Esophagus (tissue), 2 donors: Measurements from ENCODE around the gene EML4. TPM values are rescaled to one million over a fixed set of nuclear protein-coding genes. Genes with fewer than 3 reads are reported as not detected.
A peak's percentile ranks its signal among the peaks of the same experiment; 100 is the strongest.

ENCODE experiments used
- H3K27ac ChIP-seq, 2 donors: one replicate each; pipeline ENCODE4 v1.5.1; 2013; ENCODE audit warnings: low read depth in 2 of 2, mild to moderate bottlenecking in 2 of 2, inconsistent platforms in 1 of 2, low read length in 1 of 2, moderate library complexity in 1 of 2
- H3K27me3 ChIP-seq, 2 donors: one replicate each; pipeline ENCODE4 v1.6.1; 2013; ENCODE audit warnings: low read length in 2 of 2, control low read depth in 1 of 2, mild to moderate bottlenecking in 1 of 2; ENCODE audit not compliant: insufficient read depth in 2 of 2, control insufficient read depth in 1 of 2
- H3K36me3 ChIP-seq, 2 donors: one replicate each; pipeline ENCODE4 v1.6.1; 2013; ENCODE audit warnings: low read length in 1 of 2; ENCODE audit not compliant: control insufficient read depth in 2 of 2, insufficient read depth in 2 of 2
- H3K4me1 ChIP-seq, 2 donors: one replicate each; pipeline ENCODE4 v1.6.1; 2013; ENCODE audit warnings: low read length in 1 of 2; ENCODE audit not compliant: control insufficient read depth in 2 of 2, insufficient read depth in 2 of 2
- H3K4me3 ChIP-seq, 2 donors: one replicate each; pipeline ENCODE4 v1.5.1; 2013; ENCODE audit warnings: low read length in 2 of 2, mild to moderate bottlenecking in 2 of 2, low read depth in 1 of 2, moderate library complexity in 1 of 2
- H3K9me3 ChIP-seq, 2 donors: one replicate each; pipeline ENCODE4 v1.6.1; 2013; ENCODE audit warnings: mild to moderate bottlenecking in 2 of 2, low read depth in 1 of 2, low read length in 1 of 2, moderate library complexity in 1 of 2; ENCODE audit not compliant: control insufficient read depth in 2 of 2, insufficient read depth in 1 of 2
- WGBS, 2 donors: extraction: QIAGEN DNeasy Blood & Tissue Kit; methylation state at CpG; one replicate each; pipeline ENCODE4 v1.1.7; 2013; 5-methylcytosine and 5-hydroxymethylcytosine counted together
- polyA plus RNA-seq, 2 donors: library from polyadenylated mRNA; stranded (reverse); fragments of 200-250 nt; gene quantifications; one replicate each; pipeline ENCODE4 v1.2.3, GENCODE V29; 2013
- donor health status: healthy with polysubstance abuse.
- donor health status: Bipolar disorder and iron deficiency.

Gene EML4
- polyA plus RNA-seq, 2 donors = 8.7 to 9.6 TPM

- no peak overlapping the region for H3K4me3 ChIP-seq
- H3K27me3 ChIP-seq = no peaks in the 10 kb centered on the region
- no peaks in the 10 kb centered on the region for H3K9me3 ChIP-seq
- WGBS, 2 donors = 81 to 86% methylated on average over 4 of the region's 4 CpGs
- H3K4me1 ChIP-seq = no peaks in the 10 kb centered on the region
- no peak overlapping the region for H3K27ac ChIP-seq
- H3K36me3 ChIP-seq = no peaks in the 10 kb centered on the region
Observed at GRCh38 chr2:42153944-42154581, 15.1 kb upstream of the EML4 start.

DNA sequence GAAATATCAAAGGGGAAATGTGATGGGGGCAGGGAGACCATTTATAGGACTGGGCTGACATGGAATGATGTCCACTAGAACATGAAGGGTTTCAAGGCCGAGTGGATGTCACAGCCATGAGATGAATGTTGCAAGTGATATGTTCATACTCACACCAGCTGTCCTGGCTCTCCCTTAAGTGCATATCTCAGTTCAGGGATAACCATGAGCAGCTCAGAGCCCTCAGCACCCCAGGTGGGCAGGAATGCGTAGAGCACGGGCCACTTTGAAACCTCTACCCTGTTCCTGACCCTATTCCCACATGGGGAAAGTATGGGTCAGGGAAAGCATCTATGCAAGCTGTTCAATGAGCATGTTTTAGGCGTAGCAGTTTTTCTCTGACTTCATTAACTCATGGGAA is 12.4 kb upstream of the EML4 start:
- H3K27me3 ChIP-seq = no peaks in the 10 kb centered on the region
- H3K4me1 ChIP-seq = peaks cover 0 to 2% of the 10 kb centered on the region in 2 donors
- no peak overlapping the region for H3K27ac ChIP-seq
- H3K36me3 ChIP-seq = no peaks in the 10 kb centered on the region
- H3K9me3 ChIP-seq = no peaks in the 10 kb centered on the region
- no peak overlapping the region for H3K4me3 ChIP-seq
- WGBS, 2 donors = 89 to 90% methylated on average over 4 of the region's 4 CpGs

- H3K4me3 ChIP-seq = no peak overlapping the region
- no peak overlapping the region for H3K27ac ChIP-seq
- H3K36me3 ChIP-seq = no peaks in the 10 kb centered on the region
- H3K27me3 ChIP-seq = no peaks in the 10 kb centered on the region
- H3K4me1 ChIP-seq = peaks cover 0 to 2% of the 10 kb centered on the region in 2 donors
- H3K9me3 ChIP-seq = no peaks in the 10 kb centered on the region
Observed at GRCh38 chr2:42161444-42161843, 7.7 kb upstream of the EML4 start.

GRCh38 chr2:42163444-42164045 is 5.6 kb upstream of the EML4 start:
- no peak overlapping the region for H3K27ac ChIP-seq
- no peaks in the 10 kb centered on the region for H3K36me3 ChIP-seq
- H3K9me3 ChIP-seq = no peaks in the 10 kb centered on the region
- H3K4me1 ChIP-seq = peaks cover 0 to 2% of the 10 kb centered on the region in 2 donors
- no peaks in the 10 kb centered on the region for H3K27me3 ChIP-seq
- WGBS, 2 donors = 80 to 82% methylated on average over 8 of the region's 8 CpGs
- no peak overlapping the region for H3K4me3 ChIP-seq

- no peaks in the 10 kb centered on the region for H3K27me3 ChIP-seq
- no peaks in the 10 kb centered on the region for H3K36me3 ChIP-seq
- no peak overlapping the region for H3K27ac ChIP-seq
- 61% methylated on average over 3 of the region's 3 CpGs for WGBS, 2 donors
- peaks cover 0 to 2% of the 10 kb centered on the region in 2 donors for H3K4me1 ChIP-seq
- no peak overlapping the region for H3K4me3 ChIP-seq
- no peaks in the 10 kb centered on the region for H3K9me3 ChIP-seq
Observed at GRCh38 chr2:42164046-42164445, 5.1 kb upstream of the EML4 start.

DNA sequence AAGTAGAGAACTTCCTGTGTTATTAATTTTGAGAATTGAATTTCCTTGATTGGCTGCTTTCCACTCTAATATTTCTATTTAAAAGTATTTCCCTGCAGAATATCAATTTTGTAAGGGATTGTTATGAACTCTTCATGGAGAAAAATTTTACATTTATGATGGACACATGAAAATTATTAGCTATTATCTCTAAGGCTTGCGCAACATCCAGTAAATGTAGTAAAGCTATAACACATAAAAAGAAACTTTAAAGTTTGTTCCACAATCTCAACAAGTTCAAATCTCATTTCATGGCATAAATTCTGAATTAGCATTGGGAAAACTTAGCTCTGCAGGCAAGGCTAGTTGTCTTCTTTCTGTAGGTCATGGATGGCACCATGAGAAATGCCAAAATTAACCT is 4.2 kb upstream of the EML4 start:
- Histone ChIP-seq H3K27ac (no peak overlapping the region), H3K27me3 (no peaks in the 10 kb centered on the region), H3K4me1 (peaks cover 0 to 2% of the 10 kb centered on the region in 2 donors), H3K9me3 (no peaks in the 10 kb centered on the region), H3K36me3 (no peaks in the 10 kb centered on the region), H3K4me3 (no peak overlapping the region)
- 41 to 100% methylated on average over 1 of the region's 1 CpG for WGBS, 2 donors

GRCh38 chr2:42167458-42167857 is 1.7 kb upstream of the EML4 start:
- no peaks in the 10 kb centered on the region for H3K9me3 ChIP-seq
- 44 to 51% methylated on average over 2 of the region's 2 CpGs for WGBS, 2 donors
- H3K36me3 ChIP-seq = no peaks in the 10 kb centered on the region
- no peak overlapping the region for H3K4me3 ChIP-seq
- no peak overlapping the region for H3K27ac ChIP-seq
- no peaks in the 10 kb centered on the region for H3K4me1 ChIP-seq
- H3K27me3 ChIP-seq = no peaks in the 10 kb centered on the region

DNA sequence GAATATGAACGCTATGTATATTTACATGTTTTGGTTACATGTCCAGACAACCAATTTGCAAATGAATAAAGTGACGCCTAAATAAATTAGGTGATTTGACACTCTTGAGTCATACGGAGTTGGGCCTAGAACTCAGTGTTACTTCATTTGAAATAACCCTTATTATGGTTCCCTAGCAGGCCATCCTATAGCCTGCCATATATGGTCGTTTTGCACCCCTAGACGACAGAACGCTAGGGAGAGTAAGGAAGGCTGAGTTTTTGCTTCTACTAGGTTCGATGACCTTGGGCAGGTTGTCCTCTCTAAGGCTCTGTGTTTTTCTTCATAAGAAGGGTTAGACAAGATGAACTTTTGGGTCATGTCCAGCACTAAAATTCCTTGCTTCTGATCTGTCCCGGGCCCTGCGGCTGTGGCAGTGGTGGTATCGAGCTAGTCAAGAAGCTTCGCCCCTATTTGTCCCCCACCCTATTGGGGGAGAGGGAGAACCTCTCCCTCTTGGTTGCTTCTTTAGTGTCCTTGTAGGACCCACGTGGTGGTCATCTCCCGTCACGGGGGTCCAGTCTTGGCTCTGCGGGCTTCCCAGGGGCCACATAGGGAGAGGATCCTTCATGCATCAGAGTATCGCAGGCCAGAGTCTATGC is 574 bp upstream of the EML4 start:
- Histone ChIP-seq H3K4me1 (no peaks in the 10 kb centered on the region), H3K9me3 (no peaks in the 10 kb centered on the region), H3K4me3 (peak overlapping the region; percentile 7 to 96), H3K27ac (peak overlapping the region; percentile 37 to 80), H3K36me3 (no peaks in the 10 kb centered on the region), H3K27me3 (no peaks in the 10 kb centered on the region)
- WGBS, 2 donors = 77 to 81% methylated on average over 16 of the region's 16 CpGs

DNA sequence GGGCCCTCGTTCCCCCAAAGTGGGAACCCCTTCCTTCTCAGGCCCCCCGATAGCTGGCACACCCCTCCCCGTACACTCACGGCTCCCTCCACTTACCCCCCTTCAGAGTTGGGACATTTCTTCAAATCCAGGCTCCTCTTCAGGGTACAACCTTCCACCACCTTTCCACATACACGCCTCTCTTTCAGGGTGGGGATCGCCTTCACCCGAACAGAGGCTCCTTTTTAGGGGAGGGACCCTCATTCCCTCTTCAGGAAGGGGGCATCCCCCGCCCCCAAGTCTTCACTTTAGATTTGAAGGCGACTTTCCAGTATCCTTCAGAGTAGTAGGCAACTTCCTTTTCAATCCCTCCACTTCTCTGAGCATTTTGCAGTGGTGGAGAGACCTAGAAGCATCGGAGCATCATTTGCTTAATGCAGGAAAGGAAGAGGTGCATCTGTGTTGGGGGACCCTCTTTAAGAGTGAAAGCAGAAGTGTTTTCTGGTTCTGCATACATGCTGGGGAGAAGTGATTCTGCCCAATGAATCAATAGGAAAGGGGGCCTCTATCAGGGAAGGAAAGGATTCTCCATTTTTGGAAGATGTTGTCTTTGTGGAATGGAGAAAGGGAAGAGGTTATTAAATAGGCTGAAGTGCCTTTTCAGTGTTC is 845 bp downstream of the EML4 start:
- no peaks in the 10 kb centered on the region for H3K4me1 ChIP-seq
- H3K4me3 ChIP-seq = peak overlapping the region; percentile 88 to 96
- no peaks in the 10 kb centered on the region for H3K9me3 ChIP-seq
- peak overlapping the region; percentile 65 to 90 for H3K27ac ChIP-seq
- H3K27me3 ChIP-seq = no peaks in the 10 kb centered on the region
- H3K36me3 ChIP-seq = no peaks in the 10 kb centered on the region
- WGBS, 2 donors = 1 to 2% methylated on average over 10 of the region's 10 CpGs
